ENCODE data around the gene CD180.

CD180 gene

GRCh38 chr5:67206461-67206860 is 9.9 kb upstream of the CD180 start:
- TF ChIP-seq EZH2phosphoT487 (IDR thresholded peaks at IDR 0.05; ENCODE audit: low read length) (no peak), EZH2 (optimal IDR thresholded peaks at IDR 0.05; ENCODE audit: low read depth, low read length) (no peak)
- TF ChIP-seq, protein P1, sequence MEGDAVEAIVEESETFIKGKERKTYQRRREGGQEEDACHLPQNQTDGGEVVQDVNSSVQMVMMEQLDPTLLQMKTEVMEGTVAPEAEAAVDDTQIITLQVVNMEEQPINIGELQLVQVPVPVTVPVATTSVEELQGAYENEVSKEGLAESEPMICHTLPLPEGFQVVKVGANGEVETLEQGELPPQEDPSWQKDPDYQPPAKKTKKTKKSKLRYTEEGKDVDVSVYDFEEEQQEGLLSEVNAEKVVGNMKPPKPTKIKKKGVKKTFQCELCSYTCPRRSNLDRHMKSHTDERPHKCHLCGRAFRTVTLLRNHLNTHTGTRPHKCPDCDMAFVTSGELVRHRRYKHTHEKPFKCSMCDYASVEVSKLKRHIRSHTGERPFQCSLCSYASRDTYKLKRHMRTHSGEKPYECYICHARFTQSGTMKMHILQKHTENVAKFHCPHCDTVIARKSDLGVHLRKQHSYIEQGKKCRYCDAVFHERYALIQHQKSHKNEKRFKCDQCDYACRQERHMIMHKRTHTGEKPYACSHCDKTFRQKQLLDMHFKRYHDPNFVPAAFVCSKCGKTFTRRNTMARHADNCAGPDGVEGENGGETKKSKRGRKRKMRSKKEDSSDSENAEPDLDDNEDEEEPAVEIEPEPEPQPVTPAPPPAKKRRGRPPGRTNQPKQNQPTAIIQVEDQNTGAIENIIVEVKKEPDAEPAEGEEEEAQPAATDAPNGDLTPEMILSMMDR (IDR thresholded peaks at IDR 0.05; ENCODE audit: low read length), result no peak
- Histone ChIP-seq H3K79me2 (ENCODE audit: low read length) (no peaks in the 10 kb centered on the region), H3K9ac (ENCODE audit: low read length) (no peak overlapping the region), H3K9me3 (replicated peaks; ENCODE audit: insufficient read depth, low read length) (no peaks in the 10 kb centered on the region), H4K20me1 (ENCODE audit: insufficient read depth, low read length) (no peaks in the 10 kb centered on the region), H3K9me2 (replicated peaks; ENCODE audit: insufficient read depth, low read length) (no peaks in the 10 kb centered on the region), H3K4me3 (ENCODE audit: low read length) (no peak overlapping the region), H2AFZ (ENCODE audit: low read length) (no peak overlapping the region), H3K27ac (ENCODE audit: low read length) (no peak overlapping the region; the same call in 1 of the 2 replicates), H3K36me3 (replicated peaks; ENCODE audit: insufficient read depth, low read length) (no peaks in the 10 kb centered on the region), H3K4me1 (ENCODE audit: low read length) (peaks cover 16% of the 10 kb centered on the region), H3K27me3 (replicated peaks; ENCODE audit: insufficient read depth, low read length) (peaks cover 5% of the 10 kb centered on the region; the same call in 1 of the 2 replicates), H3K4me2 (ENCODE audit: low read depth, low read length) (peak overlapping the region; percentile 30; the same call in 1 of the 2 replicates), H3F3A (ENCODE audit: insufficient read depth, low read length) (peaks cover 8% of the 10 kb centered on the region)
- DNase-seq, result no peak

DNA sequence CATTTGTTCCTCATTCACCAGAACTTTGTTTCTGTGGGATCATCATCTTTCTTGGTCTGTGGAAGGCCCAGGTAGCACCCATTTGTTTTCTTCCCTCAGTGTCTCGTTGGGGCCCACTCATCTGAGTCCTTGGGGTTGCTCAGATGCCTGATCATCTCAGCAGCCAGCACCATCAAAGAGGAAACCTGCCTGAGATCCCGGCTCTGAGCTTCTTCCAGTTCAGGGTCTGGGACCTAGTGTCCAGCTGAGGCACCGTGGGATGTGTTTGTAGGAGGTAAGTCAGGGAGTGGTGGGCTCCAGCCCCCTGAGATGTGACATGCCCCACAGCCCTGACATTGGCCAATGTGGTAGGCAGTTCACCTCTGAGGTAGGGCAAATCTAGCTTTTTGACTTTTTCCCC is 9.4 kb upstream of the CD180 start:
- H3K27ac ChIP-seq (ENCODE audit: low read length), result no peak overlapping the region
- DNase-seq, result no peak
- no peaks in the 10 kb centered on the region for H3K79me2 ChIP-seq (ENCODE audit: low read length)
- no peaks in the 10 kb centered on the region for H3K36me3 ChIP-seq (replicated peaks; ENCODE audit: insufficient read depth, low read length)
- H3F3A ChIP-seq (ENCODE audit: insufficient read depth, low read length), result peaks cover 8% of the 10 kb centered on the region
- no peaks in the 10 kb centered on the region for H4K20me1 ChIP-seq (ENCODE audit: insufficient read depth, low read length)
- no peaks in the 10 kb centered on the region for H3K9me2 ChIP-seq (replicated peaks; ENCODE audit: insufficient read depth, low read length)
- TF ChIP-seq, protein P1 (IDR thresholded peaks at IDR 0.05; ENCODE audit: low read length), result no peak
- TF ChIP-seq EZH2 (optimal IDR thresholded peaks at IDR 0.05; ENCODE audit: low read depth, low read length) (no peak), EZH2phosphoT487 (IDR thresholded peaks at IDR 0.05; ENCODE audit: low read length) (no peak)
- H3K27me3 ChIP-seq (replicated peaks; ENCODE audit: insufficient read depth, low read length), result peaks cover 5% of the 10 kb centered on the region; the same call in 1 of the 2 replicates
- no peak overlapping the region for H2AFZ ChIP-seq (ENCODE audit: low read length)
- peaks cover 16% of the 10 kb centered on the region for H3K4me1 ChIP-seq (ENCODE audit: low read length)
- H3K4me2 ChIP-seq (ENCODE audit: low read depth, low read length), result peak overlapping the region; percentile 30; the same call in 1 of the 2 replicates
- no peaks in the 10 kb centered on the region for H3K9me3 ChIP-seq (replicated peaks; ENCODE audit: insufficient read depth, low read length)
- H3K9ac ChIP-seq (ENCODE audit: low read length), result no peak overlapping the region
- H3K4me3 ChIP-seq (ENCODE audit: low read length), result no peak overlapping the region

DNA sequence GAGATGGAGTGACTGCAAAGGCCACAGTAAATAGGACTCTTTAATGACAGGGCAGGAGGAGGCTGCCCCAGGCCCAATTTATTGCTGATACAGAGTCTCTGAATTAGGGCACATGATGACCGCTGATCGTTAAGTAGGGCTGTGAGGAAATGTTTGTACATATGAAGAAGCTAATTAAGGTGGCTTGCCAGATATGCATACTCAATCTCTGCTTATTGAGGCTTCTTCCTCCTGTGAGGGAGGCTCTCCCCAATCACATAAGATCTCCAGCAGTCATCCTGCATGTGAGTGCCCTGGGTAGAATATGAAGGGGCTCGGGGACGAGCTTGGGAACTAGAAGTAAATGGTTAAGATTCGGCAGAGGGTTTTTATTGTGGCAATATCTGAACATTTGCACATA is 8.2 kb upstream of the CD180 start:
- no peak overlapping the region for H2AFZ ChIP-seq (ENCODE audit: low read length)
- no peaks in the 10 kb centered on the region for H3K9me3 ChIP-seq (replicated peaks; ENCODE audit: insufficient read depth, low read length)
- H3K9ac ChIP-seq (ENCODE audit: low read length), result no peak overlapping the region
- peaks cover 16% of the 10 kb centered on the region for H3K4me1 ChIP-seq (ENCODE audit: low read length)
- H3F3A ChIP-seq (ENCODE audit: insufficient read depth, low read length), result peaks cover 8% of the 10 kb centered on the region
- no peak overlapping the region for H3K4me3 ChIP-seq (ENCODE audit: low read length)
- H3K27me3 ChIP-seq (replicated peaks; ENCODE audit: insufficient read depth, low read length), result peaks cover 5% of the 10 kb centered on the region; the same call in 1 of the 2 replicates
- no peak for DNase-seq
- H4K20me1 ChIP-seq (ENCODE audit: insufficient read depth, low read length), result no peaks in the 10 kb centered on the region
- no peaks in the 10 kb centered on the region for H3K79me2 ChIP-seq (ENCODE audit: low read length)
- no peak for TF ChIP-seq EZH2 (optimal IDR thresholded peaks at IDR 0.05; ENCODE audit: low read depth, low read length)
- H3K4me2 ChIP-seq (ENCODE audit: low read depth, low read length), result no peak overlapping the region
- no peak overlapping the region for H3K27ac ChIP-seq (ENCODE audit: low read length)
- H3K9me2 ChIP-seq (replicated peaks; ENCODE audit: insufficient read depth, low read length), result no peaks in the 10 kb centered on the region
- no peaks in the 10 kb centered on the region for H3K36me3 ChIP-seq (replicated peaks; ENCODE audit: insufficient read depth, low read length)

- no peak overlapping the region for H2AFZ ChIP-seq (ENCODE audit: low read length)
- no peak overlapping the region for H3K4me3 ChIP-seq (ENCODE audit: low read length)
- no peak for DNase-seq
- no peaks in the 10 kb centered on the region for H3K79me2 ChIP-seq (ENCODE audit: low read length)
- no peak overlapping the region for H3K27ac ChIP-seq (ENCODE audit: low read length)
- H3K36me3 ChIP-seq (replicated peaks; ENCODE audit: insufficient read depth, low read length), result no peaks in the 10 kb centered on the region
- TF ChIP-seq EZH2phosphoT487 (IDR thresholded peaks at IDR 0.05; ENCODE audit: low read length) (no peak), EZH2 (optimal IDR thresholded peaks at IDR 0.05; ENCODE audit: low read depth, low read length) (no peak)
- TF ChIP-seq, protein P1 (IDR thresholded peaks at IDR 0.05; ENCODE audit: low read length), result no peak
- no peak overlapping the region for H3K4me2 ChIP-seq (ENCODE audit: low read depth, low read length)
- H3F3A ChIP-seq (ENCODE audit: insufficient read depth, low read length), result peaks cover 8% of the 10 kb centered on the region
- peaks cover 5% of the 10 kb centered on the region; the same call in 1 of the 2 replicates for H3K27me3 ChIP-seq (replicated peaks; ENCODE audit: insufficient read depth, low read length)
- peaks cover 16% of the 10 kb centered on the region for H3K4me1 ChIP-seq (ENCODE audit: low read length)
- H3K9me3 ChIP-seq (replicated peaks; ENCODE audit: insufficient read depth, low read length), result no peaks in the 10 kb centered on the region
- H3K9ac ChIP-seq (ENCODE audit: low read length), result no peak overlapping the region
- no peaks in the 10 kb centered on the region for H4K20me1 ChIP-seq (ENCODE audit: insufficient read depth, low read length)
- no peaks in the 10 kb centered on the region for H3K9me2 ChIP-seq (replicated peaks; ENCODE audit: insufficient read depth, low read length)
These were observed 7.1 kb upstream of the CD180 start for GRCh38 chr5:67203701-67204074.

All from MM.1S (cell line).